ENCODE data around the gene ITGB1BP1.

ITGB1BP1 gene

GRCh38 chr2:9430316-9431293 is 7.3 kb upstream of the ITGB1BP1 start:
- ChIA-PET POLR2A (no interaction called here), CTCF (no interaction called here)
- TF ChIP-seq CTCF (IDR thresholded peaks at IDR 0.05; ENCODE audit: insufficient read depth, low read length, missing control alignments), result no peak
- no peak overlapping the region for H3K4me3 ChIP-seq (ENCODE audit: low read depth, low read length)
- no peak for DNase-seq (ENCODE audit: low read depth, low spot score)

GRCh38 chr2:9428965-9429577 is 5.7 kb upstream of the ITGB1BP1 start:
- CTCF ChIA-PET, result interaction anchor here (1.3 kb wide), 1 partner anchor 58 kb away, joined by 4 read pairs; no protein-coding TSS in a partner anchor
- no peak overlapping the region for H3K4me3 ChIP-seq (ENCODE audit: low read depth, low read length)
- TF ChIP-seq CTCF (IDR thresholded peaks at IDR 0.05; ENCODE audit: insufficient read depth, low read length, missing control alignments), result no peak
- POLR2A ChIA-PET, result no interaction called here
- no peak for DNase-seq (ENCODE audit: low read depth, low spot score)

GRCh38 chr2:9424447-9425164 is 1.3 kb upstream of the ITGB1BP1 start:
- peak overlapping the region; percentile 98 for H3K4me3 ChIP-seq (ENCODE audit: low read depth, low read length)
- TF ChIP-seq CTCF (IDR thresholded peaks at IDR 0.05; ENCODE audit: insufficient read depth, low read length, missing control alignments), result no peak
- ChIA-PET CTCF (interaction anchor here (0.8 to 1.6 kb wide), 3 partner anchors 11 to 285 kb away, joined by 3 to 6 read pairs (median 3); no protein-coding TSS in a partner anchor), POLR2A (interaction anchor here (0.5 kb wide), 1 partner anchor 270 kb away, joined by 3 read pairs; no protein-coding TSS in a partner anchor)
- no peak for DNase-seq (ENCODE audit: low read depth, low spot score)

GRCh38 chr2:9423922-9424272 is 569 bp upstream of the ITGB1BP1 start:
- peak overlapping the region; percentile 98 for H3K4me3 ChIP-seq (ENCODE audit: low read depth, low read length)
- CTCF ChIA-PET, result interaction anchor here (0.9 to 2.9 kb wide), 4 partner anchors 11 to 285 kb away, joined by 3 to 14 read pairs (median 8); no protein-coding TSS in a partner anchor
- POLR2A ChIA-PET, result interaction anchor here (0.7 to 1.4 kb wide), 5 partner anchors 10 to 207 kb away, joined by 3 to 4 read pairs (median 4); partner anchors contain the start of genes ADAM17 and YWHAQ
- TF ChIP-seq CTCF (IDR thresholded peaks at IDR 0.05; ENCODE audit: insufficient read depth, low read length, missing control alignments), result no peak
- DNase-seq (ENCODE audit: low read depth, low spot score), result no peak

GRCh38 chr2:9422321-9423099 is 818 bp downstream of the ITGB1BP1 start:
- ChIA-PET CTCF (interaction anchor here (0.9 to 2.9 kb wide), 5 partner anchors 9 to 280 kb away, joined by 3 to 14 read pairs (median 7); partner anchors contain the start of gene ASAP2), POLR2A (interaction anchor here (0.7 to 1.4 kb wide), 5 partner anchors 9 to 208 kb away, joined by 3 to 4 read pairs (median 3); partner anchors contain the start of genes ADAM17 and YWHAQ)
- TF ChIP-seq CTCF (IDR thresholded peaks at IDR 0.05; ENCODE audit: insufficient read depth, low read length, missing control alignments), result no peak
- DNase-seq (ENCODE audit: low read depth, low spot score), result no peak
- H3K4me3 ChIP-seq (ENCODE audit: low read depth, low read length), result peak overlapping the region; percentile 98

All from AG04449 (cell line).